Thymus (tissue), 14 donors: ENCODE results near the gene RNASE3. TPM values are rescaled to one million over a fixed set of nuclear protein-coding genes. Genes with fewer than 3 reads are reported as not detected.
"Not testable (repeated sequence)": the region's sequence is repeated elsewhere in the genome, so short reads cannot be mapped to it uniquely, and the experiment has no call there.

Experiments
- DNase-seq, 9 donors: peaks; one replicate each; pipeline ENCODE4 v3.0.0-alpha.2; 2013; ENCODE audit warnings: low spot score in 9 of 9, low read depth in 6 of 9, missing footprints in 1 of 9
- H3K27ac ChIP-seq, 2 donors: one replicate each; pipeline ENCODE4 v1.5.1; 2013; ENCODE audit warnings: control low read depth in 1 of 2, low read depth in 1 of 2, low read length in 1 of 2, mild to moderate bottlenecking in 1 of 2, moderate library complexity in 1 of 2
- H3K27me3 ChIP-seq, 2 donors: one replicate each; pipeline ENCODE4 v1.5.1; 2013; ENCODE audit warnings: low read length in 1 of 2; ENCODE audit not compliant: control insufficient read depth in 2 of 2, insufficient read depth in 1 of 2
- H3K36me3 ChIP-seq, 2 donors: one replicate each; pipeline ENCODE4 v1.5.1; 2013; ENCODE audit warnings: low read length in 1 of 2, mild to moderate bottlenecking in 1 of 2, moderate library complexity in 1 of 2; ENCODE audit not compliant: control insufficient read depth in 2 of 2, insufficient read depth in 2 of 2
- H3K4me1 ChIP-seq, 2 donors: one replicate each; pipeline ENCODE4 v1.5.1; 2013; ENCODE audit warnings: low read length in 2 of 2; ENCODE audit not compliant: control insufficient read depth in 2 of 2, insufficient read depth in 2 of 2
- H3K4me3 ChIP-seq, 2 donors: one replicate each; pipeline ENCODE4 v1.5.1; 2013; ENCODE audit warnings: low read length in 2 of 2, control low read depth in 1 of 2, mild to moderate bottlenecking in 1 of 2
- H3K9me3 ChIP-seq, 2 donors: one replicate each; pipeline ENCODE4 v1.5.1; 2013; ENCODE audit warnings: low read length in 1 of 2, mild to moderate bottlenecking in 1 of 2; ENCODE audit not compliant: control insufficient read depth in 2 of 2, insufficient read depth in 1 of 2
- WGBS: extraction: QIAGEN DNeasy Blood & Tissue Kit; methylation state at CpG from one replicate; pipeline ENCODE4 v1.1.7; 2013; 5-methylcytosine and 5-hydroxymethylcytosine counted together
- long read RNA-seq, 10 donors: transcript quantifications; one replicate each; lab custom pipeline, GENCODE V29; 2026
- polyA plus RNA-seq: library from polyadenylated mRNA; stranded (reverse); fragments of 200-250 nt; gene quantifications from one replicate; pipeline ENCODE4 v1.2.3, GENCODE V29; 2013
- total RNA-seq: library from RNA; stranded (reverse); fragments of 120-200 nt; gene quantifications from one replicate; pipeline ENCODE4 v1.2.4, GENCODE V29; 2013
- donor health status: healthy.

The RNASE3 gene
- total RNA-seq (26.7 TPM), polyA plus RNA-seq (1.2 TPM)
- long read RNA-seq, donor 1: 0 reads
- long read RNA-seq, donor 2: 0 reads
- long read RNA-seq, donor 3, transcript RNASE3-201 (2 exons, 720 nt): major isoform, 5 of 5 reads
- long read RNA-seq, donor 3, partial matches to known transcripts: 0 of 5 reads
- long read RNA-seq, donor 3, other reads (novel, unspliced or antisense): 0 of 5 reads
- long read RNA-seq, donor 4, partial matches to known transcripts: 6 of 7 reads
- long read RNA-seq, donor 4, other reads (novel, unspliced or antisense): 0 of 7 reads
- long read RNA-seq, donor 5, transcript RNASE3-201 (2 exons, 720 nt): major isoform, 14 of 14 reads
- long read RNA-seq, donor 5, partial matches to known transcripts: 0 of 14 reads
- long read RNA-seq, donor 5, other reads (novel, unspliced or antisense): 0 of 14 reads
- long read RNA-seq, donor 6: 0 reads
- long read RNA-seq, donor 7, transcript RNASE3-201 (2 exons, 720 nt): major isoform, 9 of 9 reads
- long read RNA-seq, donor 7, partial matches to known transcripts: 0 of 9 reads
- long read RNA-seq, donor 7, other reads (novel, unspliced or antisense): 0 of 9 reads
- long read RNA-seq, donor 8, partial matches to known transcripts: 0 of 4 reads
- long read RNA-seq, donor 8, other reads (novel, unspliced or antisense): 0 of 4 reads
- long read RNA-seq, donor 9, partial matches to known transcripts: 0 of 2 reads
- long read RNA-seq, donor 9, other reads (novel, unspliced or antisense): 0 of 2 reads
- long read RNA-seq, donor 10, transcript RNASE3-201 (2 exons, 720 nt): major isoform, 14 of 14 reads
- long read RNA-seq, donor 10, partial matches to known transcripts: 0 of 14 reads
- long read RNA-seq, donor 10, other reads (novel, unspliced or antisense): 0 of 14 reads

- H3K27me3 ChIP-seq, H3K27ac ChIP-seq, H3K4me3 ChIP-seq, DNase-seq, H3K36me3 ChIP-seq, H3K4me1 ChIP-seq, H3K9me3 ChIP-seq: not testable (repeated sequence)
- 80% methylated on average over 11 of the region's 11 CpGs for WGBS
Observed at GRCh38 chr14:20891126-20891825, at the start of gene RNASE3. Gene RNASE3, plus strand, starts transcription at chr14:20891385. Its CDS starts 302 bp downstream, at chr14:20891687.

- Histone ChIP-seq H3K9me3 (no peaks in the 10 kb centered on the region), H3K27me3 (no peaks in the 10 kb centered on the region), H3K27ac (no peak overlapping the region), H3K4me3 (no peak overlapping the region), H3K4me1 (peaks cover 0 to 2% of the 10 kb centered on the region in 2 donors), H3K36me3 (no peaks in the 10 kb centered on the region)
- DNase-seq: no peak
- WGBS: 92% methylated on average over 6 of the region's 6 CpGs
Observed at GRCh38 chr14:20846560-20846959, 44.6 kb upstream of the RNASE3 start.

- DNase-seq: no peak
- Histone ChIP-seq H3K4me3 (no peak overlapping the region), H3K9me3 (no peaks in the 10 kb centered on the region), H3K4me1 (peaks cover 0 to 2% of the 10 kb centered on the region in 2 donors), H3K27me3 (no peaks in the 10 kb centered on the region), H3K27ac (no peak overlapping the region), H3K36me3 (no peaks in the 10 kb centered on the region)
- 91% methylated on average over 9 of the region's 9 CpGs for WGBS
Observed at GRCh38 chr14:20848316-20848954, 42.8 kb upstream of the RNASE3 start.

- 73% methylated on average over 4 of the region's 4 CpGs for WGBS
- no peak for DNase-seq
Observed at GRCh38 chr14:20848955-20849570, 42.1 kb upstream of the RNASE3 start.

GRCh38 chr14:20853042-20853441 lies 38.1 kb upstream of the RNASE3 start:
- Histone ChIP-seq H3K4me3 (no peak overlapping the region), H3K36me3 (no peaks in the 10 kb centered on the region), H3K9me3 (no peaks in the 10 kb centered on the region), H3K27me3 (no peaks in the 10 kb centered on the region), H3K4me1 (peaks cover 2 to 6% of the 10 kb centered on the region in 2 donors), H3K27ac (peak overlapping the region in 1 of 2 donors; percentile 7)
- no peak for DNase-seq
- 92% methylated on average over 4 of the region's 4 CpGs for WGBS

More at GRCh38 chr14:20848955-20849570, 42.1 kb upstream of the RNASE3 start:
- no peaks in the 10 kb centered on the region for H3K27me3 ChIP-seq
- no peak overlapping the region for H3K4me3 ChIP-seq
- no peak overlapping the region for H3K27ac ChIP-seq
- no peaks in the 10 kb centered on the region for H3K9me3 ChIP-seq
- H3K4me1 ChIP-seq: peaks cover 0 to 2% of the 10 kb centered on the region in 2 donors
- H3K36me3 ChIP-seq: no peaks in the 10 kb centered on the region

- no peaks in the 10 kb centered on the region for H3K9me3 ChIP-seq
- H3K36me3 ChIP-seq: no peaks in the 10 kb centered on the region
- H3K4me1 ChIP-seq: peaks cover 2 to 4% of the 10 kb centered on the region in 2 donors
- no peak overlapping the region for H3K27ac ChIP-seq
- 24% methylated on average over 8 of the region's 8 CpGs for WGBS
- no peak overlapping the region for H3K4me3 ChIP-seq
- DNase-seq: peak in 8 of 9 donors; percentile 29 to 73 (median 52)
- no peaks in the 10 kb centered on the region for H3K27me3 ChIP-seq
Observed at GRCh38 chr14:20855652-20856291, 35.4 kb upstream of the RNASE3 start.

GRCh38 chr14:20857207-20857606 lies 34.0 kb upstream of the RNASE3 start:
- Histone ChIP-seq H3K27ac (no peak overlapping the region), H3K27me3 (no peaks in the 10 kb centered on the region), H3K4me1 (peaks cover 2 to 4% of the 10 kb centered on the region in 2 donors), H3K9me3 (no peaks in the 10 kb centered on the region), H3K4me3 (no peak overlapping the region), H3K36me3 (no peaks in the 10 kb centered on the region)
- no peak for DNase-seq
